ENCODE data around the gene TRAM2. TPM values are rescaled to one million over a fixed set of nuclear protein-coding genes. Genes with fewer than 3 reads are reported as not detected.

The TRAM2 gene
- total RNA-seq, 6 experiments from 2014 or later, result 16.1 to 24.8 (median 17.8) TPM

- no peaks in the 10 kb centered on the region for H3K9me3 ChIP-seq
- H3K27ac ChIP-seq, result no peak overlapping the region
- H3K4me1 ChIP-seq, result peaks cover 0 to 35% (median 19%) of the 10 kb centered on the region in 4 donors
- DNase-seq, result no peak
- no peak for ATAC-seq
- no peaks in the 10 kb centered on the region for H3K36me3 ChIP-seq
- no peak overlapping the region for H3K4me3 ChIP-seq
- 67% methylated on average over 3 of the region's 3 CpGs for WGBS (ENCODE audit: insufficient coverage, low coverage, low lambda C conversion rate, missing lambda C conversion rate)
- intact Hi-C loops (cut with DNase I), result no loop called here
- TF ChIP-seq CTCF (IDR thresholded peaks at IDR 0.05) (no peak), POLR2A (IDR thresholded peaks at IDR 0.05) (no peak)
- no peaks in the 10 kb centered on the region for H3K27me3 ChIP-seq
Observed at GRCh38 chr6:52540286-52540902, 36.5 kb downstream of the TRAM2 start.

GRCh38 chr6:52539607-52540006 is 37.3 kb downstream of the TRAM2 start:
- peaks cover 0 to 27% (median 13%) of the 10 kb centered on the region in 4 donors for H3K4me1 ChIP-seq
- H3K4me3 ChIP-seq, result no peak overlapping the region
- DNase-seq (no peak), ATAC-seq (no peak)
- intact Hi-C loops (cut with DNase I), result no loop called here
- H3K27ac ChIP-seq, result no peak overlapping the region
- WGBS (ENCODE audit: insufficient coverage, low coverage, low lambda C conversion rate, missing lambda C conversion rate), result 63% methylated on average over 5 of the region's 6 CpGs
- no peak for TF ChIP-seq CTCF (IDR thresholded peaks at IDR 0.05)
- no peak for TF ChIP-seq POLR2A (IDR thresholded peaks at IDR 0.05)
- H3K27me3 ChIP-seq, result no peaks in the 10 kb centered on the region
- no peaks in the 10 kb centered on the region for H3K36me3 ChIP-seq
- no peaks in the 10 kb centered on the region for H3K9me3 ChIP-seq

GRCh38 chr6:52538901-52539354 is 37.9 kb downstream of the TRAM2 start:
- TF ChIP-seq POLR2A (IDR thresholded peaks at IDR 0.05), result no peak
- no peak for TF ChIP-seq CTCF (IDR thresholded peaks at IDR 0.05)
- intact Hi-C loops (cut with DNase I), result no loop called here
- no peak overlapping the region for H3K27ac ChIP-seq
- no peaks in the 10 kb centered on the region for H3K9me3 ChIP-seq
- peaks cover 0 to 21% (median 9%) of the 10 kb centered on the region in 4 donors for H3K4me1 ChIP-seq
- ATAC-seq, result no peak
- no peaks in the 10 kb centered on the region for H3K36me3 ChIP-seq
- H3K4me3 ChIP-seq, result no peak overlapping the region
- no peaks in the 10 kb centered on the region for H3K27me3 ChIP-seq
- 88% methylated on average over 5 of the region's 5 CpGs for WGBS (ENCODE audit: insufficient coverage, low coverage, low lambda C conversion rate, missing lambda C conversion rate)
- DNase-seq, result no peak

- H3K4me3 ChIP-seq, result no peak overlapping the region
- WGBS (ENCODE audit: insufficient coverage, low coverage, low lambda C conversion rate, missing lambda C conversion rate), result 100% methylated on average over 3 of the region's 5 CpGs
- intact Hi-C loops (cut with DNase I), result no loop called here
- no peak overlapping the region for H3K27ac ChIP-seq
- H3K36me3 ChIP-seq, result no peaks in the 10 kb centered on the region
- H3K27me3 ChIP-seq, result no peaks in the 10 kb centered on the region
- DNase-seq (no peak), ATAC-seq (no peak)
- TF ChIP-seq POLR2A (IDR thresholded peaks at IDR 0.05), result no peak
- TF ChIP-seq CTCF (IDR thresholded peaks at IDR 0.05), result no peak
- H3K9me3 ChIP-seq, result no peaks in the 10 kb centered on the region
- peaks cover 0 to 16% (median 6%) of the 10 kb centered on the region in 4 donors for H3K4me1 ChIP-seq
Observed at GRCh38 chr6:52538252-52538900, 38.5 kb downstream of the TRAM2 start.

Measured in right lobe of liver (tissue), 6 donors.